Measurements from ENCODE around the gene MBP. TPM values are rescaled to one million over a fixed set of nuclear protein-coding genes. Genes with fewer than 3 reads are reported as not detected.

Gene MBP
- total and polyA plus RNA-seq, 2 of the 4 experiments (the other 2 are of a cell fraction): 0.72 to 0.90 TPM

- no TSS peak for BruUV-seq (replicated peaks)
- DNase-seq: peak; percentile 81
- no CpG with 5 or more reads among the region's 3 CpGs for WGBS, 2 experiments (ENCODE audit: extremely low coverage in 2 of 2, insufficient read length in 1 of 2)
- H3K36me3 ChIP-seq (ENCODE audit: control insufficient read depth, insufficient read depth, low read length): no peaks in the 10 kb centered on the region
- peaks cover 10% of the 10 kb centered on the region for H3K4me1 ChIP-seq (ENCODE audit: control insufficient read depth, insufficient read depth, low read length)
- dilution Hi-C loops (cut with HindIII; ENCODE audit: low sequenced_read_pairs, unreplicated experiment): no loop called here
- no peak overlapping the region for H2AK9ac ChIP-seq (replicated peaks; ENCODE audit: low read depth, low read length, poor library complexity)
- peak overlapping the region; percentile 27; the same call in 1 of the 2 replicates for H3K18ac ChIP-seq (ENCODE audit: low read depth, low read length)
- H4K5ac ChIP-seq (ENCODE audit: low read depth, low read length): no peak overlapping the region
- H3K56ac ChIP-seq (ENCODE audit: extremely low read depth, insufficient read depth, low read length): no peak overlapping the region
- H3K9me3 ChIP-seq (ENCODE audit: control insufficient read depth, insufficient read depth, low read length): no peaks in the 10 kb centered on the region
- H3K23ac ChIP-seq (ENCODE audit: low read depth, low read length): no peak overlapping the region
- no peak overlapping the region for H3K4me2 ChIP-seq (ENCODE audit: low read depth, low read length)
- H2AK5ac ChIP-seq (ENCODE audit: low read depth, low read length): no peak overlapping the region
- H2BK5ac ChIP-seq (ENCODE audit: low read depth, low read length, poor library complexity, severe bottlenecking): no peak overlapping the region
- H4K20me1 ChIP-seq (ENCODE audit: insufficient read depth, low read length): no peaks in the 10 kb centered on the region
- H4K8ac ChIP-seq (ENCODE audit: low read depth in 2 of 2, low read length in 2 of 2): no peak overlapping the region
- no peak overlapping the region for H3K4me3 ChIP-seq (ENCODE audit: insufficient read depth, low read depth, low read length)
- H3K79me1 ChIP-seq (ENCODE audit: low read depth in 1 of 2, low read length in 2 of 2): no peaks in the 10 kb centered on the region
- no peak for TF ChIP-seq RFX5 (IDR thresholded peaks at IDR 0.05; ENCODE audit: low read depth, low read length)
- TF ChIP-seq BHLHE40 (IDR thresholded peaks at IDR 0.05; ENCODE audit: low read depth, low read length): no peak
- TF ChIP-seq CHD1 (IDR thresholded peaks at IDR 0.05; ENCODE audit: low read depth, low read length): no peak
- no peak for TF ChIP-seq CEBPB (IDR thresholded peaks at IDR 0.05; ENCODE audit: low read depth, low read length)
- no peak for TF ChIP-seq MAZ (IDR thresholded peaks at IDR 0.05; ENCODE audit: borderline replicate concordance, low read depth, low read length)
- TF ChIP-seq USF2 (IDR thresholded peaks at IDR 0.05; ENCODE audit: low read depth, low read length): no peak
- no peak for TF ChIP-seq ELK1 (IDR thresholded peaks at IDR 0.05; ENCODE audit: borderline replicate concordance, low read depth, low read length)
- no peak for TF ChIP-seq SMC3 (IDR thresholded peaks at IDR 0.05; ENCODE audit: low read depth, low read length)
- TF ChIP-seq MXI1 (IDR thresholded peaks at IDR 0.05; ENCODE audit: borderline replicate concordance, low read depth, low read length): no peak
- no peak for TF ChIP-seq CTCF (conservative IDR thresholded peaks at IDR 0.05; ENCODE audit: low read depth, low read length)
- TF ChIP-seq POLR2A (IDR thresholded peaks at IDR 0.05; ENCODE audit: low read depth, low read length): no peak
- no peak for TF ChIP-seq RCOR1 (IDR thresholded peaks at IDR 0.05; ENCODE audit: insufficient replicate concordance, low read length)
- no peak for TF ChIP-seq RAD21 (IDR thresholded peaks at IDR 0.05; ENCODE audit: low read length)
- no peak for TF ChIP-seq NFE2L2 (IDR thresholded peaks at IDR 0.05; ENCODE audit: low read depth, low read length)
- in situ Hi-C loops (cut with MboI; ENCODE audit: low sequenced_read_pairs): no loop called here
- ChIA-PET POLR2A (ENCODE audit: unreplicated experiment) (no interaction called here), CTCF (no interaction called here)
- intact Hi-C loops (cut with micrococcal nuclease): loop anchor here (2.0 kb wide), 1 partner anchor 15 kb away; no protein-coding TSS in a partner anchor
- no peak overlapping the region for H2AFZ ChIP-seq (replicated peaks; ENCODE audit: low read length, poor library complexity)
- no peak overlapping the region for H3K27ac ChIP-seq (ENCODE audit: insufficient read depth, low read length)
- no peak overlapping the region for H3K4ac ChIP-seq (ENCODE audit: low read depth, low read length)
- peak; percentile 50; the same call in 1 of the 2 replicates for ATAC-seq (ENCODE audit: low read depth)
- H3K9me1 ChIP-seq (ENCODE audit: insufficient read depth, low read length): peaks cover 8% of the 10 kb centered on the region
- H2BK15ac ChIP-seq (ENCODE audit: low read depth, low read length): no peak overlapping the region; the same call in 2 of the 3 replicates
- H4K91ac ChIP-seq (ENCODE audit: insufficient read depth, low read depth, low read length): no peak overlapping the region
- H3K27me3 ChIP-seq (ENCODE audit: control insufficient read depth, insufficient read depth, low read length): no peaks in the 10 kb centered on the region
- no peak overlapping the region for H3K9ac ChIP-seq (ENCODE audit: low read depth, low read length)
- peak overlapping the region; percentile 8; the same call in 1 of the 2 replicates for H2BK120ac ChIP-seq (ENCODE audit: low read depth, low read length)
- H3K14ac ChIP-seq (replicated peaks; ENCODE audit: low read depth, low read length): no peak overlapping the region
- H2BK20ac ChIP-seq (ENCODE audit: low read depth, low read length): no peak overlapping the region; the same call in 1 of the 2 replicates
Measured at GRCh38 chr18:77086034-77086433, 46.5 kb downstream of the MBP start.

Data from IMR-90 (cell line).